Fibroblast of villous mesenchyme (primary cell): ENCODE measurements around the gene DNTT. TPM values are rescaled to one million over a fixed set of nuclear protein-coding genes. Genes with fewer than 3 reads are reported as not detected.

ENCODE experiments used
- DNase-seq: peaks from one replicate; pipeline ENCODE4 v3.0.0-alpha.2; 2010; ENCODE audit warnings: low read depth
- H3K4me3 ChIP-seq: 2 replicates; pipeline ENCODE4 v1.5.1; 2011; ENCODE audit warnings: low read depth, mild to moderate bottlenecking, low read length
- total RNA-seq: library from RNA; depleted of rRNA; stranded (reverse); fragments of >200 nt; gene quantifications from 2 replicates; pipeline ENCODE4 v1.2.3, GENCODE V29; 2012
- TF ChIP-seq, protein P1 (sequence below): IDR thresholded peaks from 2 replicates; pipeline ENCODE4 v1.5.1; 2012; ENCODE audit warnings: low read depth, mild to moderate bottlenecking, low read length; ENCODE audit not compliant: insufficient read depth

The DNTT gene
- total RNA-seq, 1 donor, result not detected

DNA sequence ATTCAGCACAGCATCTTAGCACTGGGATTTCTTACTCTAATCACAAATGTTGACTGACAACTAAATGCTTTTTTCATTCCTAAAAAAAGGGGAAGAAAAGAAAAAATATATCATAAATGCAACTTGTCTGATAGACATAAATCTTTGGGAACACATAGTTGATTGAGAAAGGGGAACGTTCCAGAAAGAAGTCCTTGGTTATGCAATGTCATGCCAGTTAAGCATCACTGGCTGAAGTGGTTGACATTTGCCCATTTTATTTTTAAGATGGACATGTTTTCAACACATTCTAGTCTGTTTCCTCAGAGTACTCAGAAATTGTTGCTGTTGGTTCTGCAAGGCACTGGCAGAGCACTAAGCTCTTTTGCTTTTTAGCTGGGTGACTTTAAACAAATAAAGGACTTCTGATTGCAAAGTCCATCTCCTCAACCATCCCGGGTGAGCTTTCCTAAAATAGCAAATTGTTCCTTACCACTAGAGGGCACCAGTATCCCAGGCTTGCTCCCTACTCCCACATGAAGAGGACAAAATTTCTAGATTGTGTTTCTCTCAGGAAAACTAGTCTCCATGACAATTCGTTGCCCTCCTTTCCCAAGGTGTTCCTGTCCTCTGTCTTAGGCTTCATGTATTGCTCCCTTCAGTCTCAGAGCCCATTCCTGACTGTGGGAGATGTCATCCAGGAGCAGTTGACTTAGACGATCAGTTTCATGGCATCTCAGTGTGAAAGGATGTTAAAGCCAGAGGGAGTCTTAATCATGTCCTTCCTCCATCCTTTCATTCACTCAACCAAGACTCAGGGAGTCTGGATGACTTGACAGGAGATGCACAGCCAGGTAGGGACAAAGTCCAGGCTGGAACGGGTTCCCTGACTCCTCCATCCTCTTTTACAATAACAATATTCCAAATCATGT lies 30.6 kb downstream of the DNTT start:
- H3K4me3 ChIP-seq, result no peak overlapping the region
- TF ChIP-seq, protein P1, sequence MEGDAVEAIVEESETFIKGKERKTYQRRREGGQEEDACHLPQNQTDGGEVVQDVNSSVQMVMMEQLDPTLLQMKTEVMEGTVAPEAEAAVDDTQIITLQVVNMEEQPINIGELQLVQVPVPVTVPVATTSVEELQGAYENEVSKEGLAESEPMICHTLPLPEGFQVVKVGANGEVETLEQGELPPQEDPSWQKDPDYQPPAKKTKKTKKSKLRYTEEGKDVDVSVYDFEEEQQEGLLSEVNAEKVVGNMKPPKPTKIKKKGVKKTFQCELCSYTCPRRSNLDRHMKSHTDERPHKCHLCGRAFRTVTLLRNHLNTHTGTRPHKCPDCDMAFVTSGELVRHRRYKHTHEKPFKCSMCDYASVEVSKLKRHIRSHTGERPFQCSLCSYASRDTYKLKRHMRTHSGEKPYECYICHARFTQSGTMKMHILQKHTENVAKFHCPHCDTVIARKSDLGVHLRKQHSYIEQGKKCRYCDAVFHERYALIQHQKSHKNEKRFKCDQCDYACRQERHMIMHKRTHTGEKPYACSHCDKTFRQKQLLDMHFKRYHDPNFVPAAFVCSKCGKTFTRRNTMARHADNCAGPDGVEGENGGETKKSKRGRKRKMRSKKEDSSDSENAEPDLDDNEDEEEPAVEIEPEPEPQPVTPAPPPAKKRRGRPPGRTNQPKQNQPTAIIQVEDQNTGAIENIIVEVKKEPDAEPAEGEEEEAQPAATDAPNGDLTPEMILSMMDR, result peak; percentile 81
- DNase-seq, result peak; percentile 48

DNA sequence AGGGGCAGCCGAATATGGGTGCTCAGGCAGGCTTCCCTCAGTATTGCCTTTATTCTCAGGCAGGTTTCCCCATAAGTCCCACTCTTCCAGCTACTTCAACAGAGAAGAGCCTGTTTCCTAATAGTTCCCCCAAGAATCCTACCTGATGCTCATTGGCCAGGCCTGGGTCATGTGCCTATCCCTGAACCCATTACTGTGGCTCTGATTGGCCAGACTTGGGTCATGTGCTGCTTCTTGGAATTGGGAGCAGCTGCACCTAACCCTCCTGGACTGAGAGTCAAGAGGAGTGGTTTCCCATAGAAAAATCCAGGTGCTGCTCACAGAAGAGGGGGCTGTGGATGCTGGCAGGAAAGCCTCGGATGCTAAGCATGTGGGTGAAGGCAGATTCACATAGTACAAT lies 32.9 kb downstream of the DNTT start:
- TF ChIP-seq, protein P1, result no peak
- no peak overlapping the region for H3K4me3 ChIP-seq
- DNase-seq, result no peak

DNA sequence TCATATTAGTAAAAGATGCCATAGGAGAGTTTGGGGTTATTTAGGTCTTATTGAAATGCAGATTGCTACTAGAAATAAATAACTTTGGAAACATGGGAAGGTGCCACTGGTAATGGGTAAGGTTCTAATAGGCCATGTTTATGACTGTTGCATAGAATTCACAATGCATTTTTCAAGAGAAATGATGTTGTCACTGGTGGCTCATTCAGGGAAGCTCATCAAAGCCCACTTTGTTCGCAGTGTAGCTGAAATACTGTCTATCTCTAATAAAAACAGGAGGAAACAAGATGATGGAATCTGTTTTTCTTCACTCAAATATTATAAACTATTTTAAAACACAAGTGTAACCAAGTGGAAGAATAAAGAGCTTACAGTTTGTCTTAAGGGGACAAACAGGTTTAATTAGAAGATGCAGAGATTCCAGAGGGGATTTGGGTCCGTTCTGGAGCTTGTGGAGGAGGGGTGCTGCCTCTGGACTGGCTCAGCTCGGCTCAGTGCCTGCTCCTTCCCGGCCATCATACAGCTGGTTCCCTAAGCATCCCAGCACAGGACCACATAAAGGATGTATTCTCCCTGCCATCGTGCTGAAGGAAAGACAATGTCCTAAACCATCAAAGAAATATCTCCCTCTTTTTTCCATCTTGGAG lies 34.2 kb downstream of the DNTT start:
- DNase-seq, result no peak
- TF ChIP-seq, protein P1, result no peak
- H3K4me3 ChIP-seq, result no peak overlapping the region

DNA sequence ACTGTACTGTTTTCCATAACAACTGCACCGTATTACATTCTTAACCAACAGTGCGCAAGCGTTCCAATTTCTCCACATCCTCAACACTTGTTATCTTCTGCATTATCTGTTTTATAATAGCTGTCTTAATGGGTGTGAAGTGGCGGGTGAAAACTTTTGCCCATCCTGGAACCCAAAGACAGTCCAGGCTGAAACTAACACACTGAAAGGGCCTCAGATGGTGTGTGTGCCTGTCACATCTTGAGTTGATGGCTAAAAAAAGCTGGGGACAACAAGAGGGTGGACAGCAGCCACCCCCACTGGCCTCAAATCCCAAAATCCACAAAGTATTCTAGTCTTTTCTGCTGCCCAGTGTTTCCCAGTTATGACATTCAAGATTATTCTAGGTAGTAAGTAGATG lies 35.1 kb downstream of the DNTT start:
- no peak overlapping the region for H3K4me3 ChIP-seq
- no peak for DNase-seq
- TF ChIP-seq, protein P1, result no peak

DNA sequence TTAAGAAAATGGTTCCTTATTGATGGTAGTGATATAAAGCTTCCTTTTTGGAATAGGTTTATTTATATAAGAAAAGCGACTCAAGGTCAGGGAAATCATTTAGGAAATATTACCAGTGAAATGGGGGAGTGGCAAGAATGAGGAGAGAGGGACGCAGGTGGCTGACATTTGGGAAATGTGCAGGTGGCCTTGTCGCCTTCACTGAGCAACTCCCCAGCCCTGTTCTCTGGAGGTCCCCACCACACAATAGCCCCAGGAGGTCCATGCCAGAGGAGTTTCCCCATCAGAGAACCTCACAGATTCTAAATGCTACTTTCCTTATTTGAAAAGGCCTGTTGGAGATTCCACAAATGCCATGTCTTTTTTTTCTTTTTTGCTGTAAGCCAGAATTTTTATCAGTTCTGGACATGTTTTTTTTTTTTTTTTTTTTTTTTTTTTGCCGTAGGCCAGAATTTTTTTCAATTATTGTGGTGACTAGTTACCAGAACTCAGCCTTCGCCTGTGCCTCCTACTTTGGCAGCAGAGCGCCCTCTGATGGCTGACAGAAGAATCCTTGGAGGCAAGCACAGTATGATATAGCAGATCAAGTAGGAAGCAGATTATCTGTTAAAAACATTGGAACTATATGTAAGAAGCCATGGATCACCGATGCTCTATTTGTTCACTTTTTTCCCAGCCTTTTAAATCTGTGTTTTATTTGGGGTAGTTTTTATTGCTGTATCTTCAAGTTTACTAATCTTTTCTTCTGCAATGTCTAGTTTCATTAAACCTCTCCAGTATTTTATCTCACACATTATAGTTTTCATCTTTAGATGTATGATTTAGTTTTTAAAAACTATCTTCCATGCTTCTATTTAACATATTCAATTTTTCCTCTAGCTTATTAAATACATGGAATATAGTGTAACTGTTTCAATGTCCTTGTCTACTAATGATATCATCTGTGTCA lies 36.0 kb downstream of the DNTT start:
- TF ChIP-seq, protein P1, result peak; percentile 93
- no peak overlapping the region for H3K4me3 ChIP-seq
- DNase-seq, result peak; percentile 74
